SKM-1 (cell line): Measurements from ENCODE around the gene FLT1.

Source experiments
- DNase-seq: peaks from one replicate; lab custom pipeline; 2025; ENCODE audit not compliant: unreplicated experiment; lab: John Stamatoyannopoulos, UW

The FLT1 gene, protein sequence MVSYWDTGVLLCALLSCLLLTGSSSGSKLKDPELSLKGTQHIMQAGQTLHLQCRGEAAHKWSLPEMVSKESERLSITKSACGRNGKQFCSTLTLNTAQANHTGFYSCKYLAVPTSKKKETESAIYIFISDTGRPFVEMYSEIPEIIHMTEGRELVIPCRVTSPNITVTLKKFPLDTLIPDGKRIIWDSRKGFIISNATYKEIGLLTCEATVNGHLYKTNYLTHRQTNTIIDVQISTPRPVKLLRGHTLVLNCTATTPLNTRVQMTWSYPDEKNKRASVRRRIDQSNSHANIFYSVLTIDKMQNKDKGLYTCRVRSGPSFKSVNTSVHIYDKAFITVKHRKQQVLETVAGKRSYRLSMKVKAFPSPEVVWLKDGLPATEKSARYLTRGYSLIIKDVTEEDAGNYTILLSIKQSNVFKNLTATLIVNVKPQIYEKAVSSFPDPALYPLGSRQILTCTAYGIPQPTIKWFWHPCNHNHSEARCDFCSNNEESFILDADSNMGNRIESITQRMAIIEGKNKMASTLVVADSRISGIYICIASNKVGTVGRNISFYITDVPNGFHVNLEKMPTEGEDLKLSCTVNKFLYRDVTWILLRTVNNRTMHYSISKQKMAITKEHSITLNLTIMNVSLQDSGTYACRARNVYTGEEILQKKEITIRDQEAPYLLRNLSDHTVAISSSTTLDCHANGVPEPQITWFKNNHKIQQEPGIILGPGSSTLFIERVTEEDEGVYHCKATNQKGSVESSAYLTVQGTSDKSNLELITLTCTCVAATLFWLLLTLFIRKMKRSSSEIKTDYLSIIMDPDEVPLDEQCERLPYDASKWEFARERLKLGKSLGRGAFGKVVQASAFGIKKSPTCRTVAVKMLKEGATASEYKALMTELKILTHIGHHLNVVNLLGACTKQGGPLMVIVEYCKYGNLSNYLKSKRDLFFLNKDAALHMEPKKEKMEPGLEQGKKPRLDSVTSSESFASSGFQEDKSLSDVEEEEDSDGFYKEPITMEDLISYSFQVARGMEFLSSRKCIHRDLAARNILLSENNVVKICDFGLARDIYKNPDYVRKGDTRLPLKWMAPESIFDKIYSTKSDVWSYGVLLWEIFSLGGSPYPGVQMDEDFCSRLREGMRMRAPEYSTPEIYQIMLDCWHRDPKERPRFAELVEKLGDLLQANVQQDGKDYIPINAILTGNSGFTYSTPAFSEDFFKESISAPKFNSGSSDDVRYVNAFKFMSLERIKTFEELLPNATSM (N-terminal part only)

DNA sequence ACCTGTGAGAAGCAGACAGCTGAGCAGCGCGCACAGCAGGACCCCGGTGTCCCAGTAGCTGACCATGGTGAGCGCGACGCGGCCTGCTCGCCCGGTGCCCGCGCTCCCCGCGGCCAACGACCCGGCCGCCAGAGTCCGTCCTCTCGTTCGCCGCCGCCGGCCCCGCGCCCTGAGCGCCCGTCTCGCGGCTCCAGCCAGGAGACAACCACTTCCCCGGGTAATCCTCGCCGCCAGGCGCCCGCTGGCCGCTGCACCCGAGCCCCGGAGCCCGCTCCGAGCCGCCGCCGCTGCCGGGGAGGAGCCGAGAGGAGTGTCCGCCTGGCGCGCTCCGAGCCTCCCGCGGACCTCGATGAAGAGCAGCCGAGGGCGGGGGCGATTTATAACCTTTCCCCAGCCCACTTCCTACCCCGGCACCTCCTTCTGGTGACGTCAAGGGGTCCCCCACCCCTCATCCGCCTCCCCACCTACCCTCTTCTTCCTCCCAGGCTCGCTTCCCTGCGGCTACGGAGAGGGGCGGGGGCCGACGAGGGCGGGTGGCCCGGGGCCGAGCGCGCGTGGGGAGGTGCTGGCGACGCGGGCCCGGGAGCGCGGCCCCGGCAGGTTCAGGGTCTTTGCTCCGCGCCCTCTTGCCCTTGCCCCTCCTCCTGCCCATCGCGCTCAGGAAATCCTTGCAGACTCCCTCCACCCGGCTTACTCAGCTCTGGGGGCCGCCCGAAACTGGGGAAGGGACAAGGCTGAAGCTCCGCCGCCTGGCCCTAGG lies at the start of gene FLT1:
FLT1 (minus strand) TSS at position 351 of the 760 bp plus-strand sequence; CDS start at position 66, 285 bp downstream.
- DNase-seq = peak; percentile 45

GRCh38 chr13:28544026-28544425 lies 49.1 kb upstream of the FLT1 start:
- DNase-seq = no peak

GRCh38 chr13:28542804-28543203 lies 47.9 kb upstream of the FLT1 start:
- DNase-seq = no peak

- DNase-seq = no peak
These were observed 47.0 kb upstream of the FLT1 start for GRCh38 chr13:28541966-28542365.

- no peak for DNase-seq
These were observed 45.7 kb upstream of the FLT1 start for GRCh38 chr13:28540612-28541011.

DNA sequence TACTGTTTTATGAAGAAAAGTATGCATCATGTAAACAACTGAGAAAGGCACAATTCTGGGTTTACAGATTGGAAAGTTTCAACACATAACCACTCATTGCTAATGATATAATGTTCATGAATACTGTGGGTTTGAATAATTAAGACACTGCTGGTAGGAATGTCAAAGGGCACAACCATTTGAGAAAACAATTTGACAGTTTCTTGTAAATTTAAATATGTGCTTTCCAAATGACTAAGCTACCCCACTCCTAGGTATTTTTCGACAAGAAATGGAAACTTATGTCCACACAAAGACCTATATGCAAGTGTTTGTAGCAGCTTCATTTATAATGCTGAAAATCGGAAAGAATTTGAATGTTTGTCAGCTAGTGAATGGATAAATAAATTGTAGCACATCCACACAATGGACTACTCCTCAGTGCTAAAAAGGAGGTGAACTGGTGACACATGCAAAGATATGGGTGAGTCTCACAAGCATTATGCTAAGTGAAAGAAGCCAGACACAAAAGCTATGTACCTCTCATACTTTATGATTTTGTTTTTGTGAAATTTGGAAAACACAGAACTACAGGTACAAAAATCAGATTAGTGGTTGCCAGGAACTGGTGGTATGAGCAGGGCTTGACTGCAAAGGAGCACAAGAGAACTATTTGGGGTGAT lies 44.8 kb upstream of the FLT1 start:
- DNase-seq = no peak

- DNase-seq = no peak
These were observed 44.0 kb upstream of the FLT1 start for GRCh38 chr13:28538932-28539331.

- peak; percentile 60 for DNase-seq
These were observed 42.2 kb upstream of the FLT1 start for GRCh38 chr13:28537171-28537570.

- DNase-seq = no peak
These were observed 41.4 kb upstream of the FLT1 start for GRCh38 chr13:28536371-28536770.

- no peak for DNase-seq
These were observed 40.8 kb upstream of the FLT1 start for GRCh38 chr13:28535734-28536133.

DNA sequence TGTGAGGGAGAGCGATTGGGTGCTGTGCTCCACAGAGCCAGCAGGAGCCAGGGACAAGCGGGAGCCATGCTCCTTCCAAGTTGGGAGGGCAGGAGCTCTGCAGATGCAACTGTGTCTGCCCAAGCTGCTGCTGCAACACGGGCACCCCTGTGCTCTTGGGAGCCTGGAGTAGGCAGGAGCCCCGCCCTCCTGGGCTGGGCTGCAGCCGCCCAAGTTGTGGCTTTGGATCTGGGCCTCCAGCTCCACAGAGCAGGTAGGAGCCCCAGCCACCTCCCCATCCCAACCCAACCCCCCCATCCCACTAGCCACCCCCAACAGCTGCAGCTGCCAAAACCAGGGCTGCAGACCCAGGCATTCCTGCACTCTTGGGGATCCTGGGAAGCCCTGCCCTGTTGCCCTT lies 39.9 kb upstream of the FLT1 start:
- no peak for DNase-seq

- DNase-seq = no peak
These were observed 39.3 kb upstream of the FLT1 start for GRCh38 chr13:28534210-28534609.

- no peak for DNase-seq
These were observed 38.7 kb upstream of the FLT1 start for GRCh38 chr13:28533441-28534166.

DNA sequence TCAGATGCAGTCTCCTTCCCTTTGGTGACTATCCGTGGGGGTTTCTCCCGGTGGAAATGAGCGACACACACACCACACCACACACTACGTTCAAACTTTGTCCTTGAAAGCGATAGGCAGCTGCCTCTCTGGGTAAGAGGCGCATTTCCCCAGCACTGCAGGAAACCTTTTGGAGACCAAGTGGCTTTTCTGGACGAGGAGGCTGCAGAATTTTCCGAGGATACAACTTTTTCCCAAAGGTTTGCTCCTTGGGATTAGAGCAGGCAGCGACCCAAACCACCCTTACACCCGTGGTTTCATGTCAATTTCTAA lies 38.2 kb upstream of the FLT1 start:
- DNase-seq = no peak

GRCh38 chr13:28532388-28533124 lies 37.6 kb upstream of the FLT1 start:
- no peak for DNase-seq

- no peak for DNase-seq
These were observed 37.0 kb upstream of the FLT1 start for GRCh38 chr13:28531845-28532387.

DNA sequence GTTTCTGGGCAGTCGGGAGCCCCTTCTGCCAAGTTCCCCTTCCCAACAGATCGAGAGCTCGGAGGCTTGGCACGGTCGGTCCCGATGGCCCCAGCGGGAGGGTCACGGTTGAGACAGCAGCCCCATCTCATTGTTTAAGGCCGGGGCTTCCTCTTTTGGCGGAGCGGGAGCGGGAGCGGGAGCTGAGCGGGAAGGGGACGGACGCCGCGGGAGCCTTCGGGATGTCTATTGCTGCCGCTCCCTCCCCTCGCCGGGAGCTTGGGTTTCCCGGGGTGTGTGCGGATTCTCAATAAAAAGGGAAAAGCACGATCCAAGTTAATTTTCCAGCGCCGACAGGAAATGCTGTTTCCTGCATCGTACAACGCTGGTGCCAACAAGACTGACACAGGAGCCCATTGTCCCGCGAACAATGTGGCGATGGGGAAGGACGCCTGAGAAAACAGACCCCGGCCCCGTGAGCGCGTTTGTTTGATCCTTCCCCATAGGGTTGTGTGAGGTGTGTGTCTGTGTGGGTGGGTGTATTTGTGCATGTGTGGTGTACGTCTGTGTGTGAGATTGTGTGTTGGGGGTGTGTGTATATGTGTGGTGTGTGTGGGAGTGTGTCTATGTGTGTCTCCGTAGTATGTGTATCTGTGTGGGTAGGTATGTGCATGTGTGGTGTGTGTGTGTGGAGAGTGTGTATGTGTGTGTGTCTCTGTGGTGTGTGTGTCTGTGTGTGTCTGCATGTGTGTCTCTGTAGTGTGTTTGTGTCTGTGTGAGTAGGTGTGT lies 36.3 kb upstream of the FLT1 start:
- peak; percentile 50 for DNase-seq

- no peak for DNase-seq
These were observed 35.8 kb upstream of the FLT1 start for GRCh38 chr13:28530729-28531076.
